Calu3 (cell line): ENCODE results near the gene RNF128. TPM values are rescaled to one million over a fixed set of nuclear protein-coding genes. Genes with fewer than 3 reads are reported as not detected.
A peak's percentile ranks its signal among the peaks of the same experiment; 100 is the strongest.

Experiments
- BruUV-seq: library from RNA; stranded (reverse); fragments of 400-500 nt; replicated peaks from 2 replicates; lab custom pipeline; 2021; lab: Mats Ljungman, UMichigan
- CTCF ChIA-PET: fragments of 300-600 bp; sonication (Branson Sonifier 250); formaldehyde crosslinking; loops from one replicate; lab custom pipeline; 2022; ENCODE audit warnings: antibody characterized with exemption; lab: Charles Lee
- DNase-seq: peaks from one replicate; pipeline ENCODE4 v3.0.0; 2022
- H3K27ac Mint-ChIP-seq: one replicate; pipeline ENCODE4 v1.8.0; 2022; ENCODE audit warnings: mixed read lengths; ENCODE audit not compliant: unreplicated experiment
- H3K27me3 Mint-ChIP-seq: one replicate; pipeline ENCODE4 v1.8.0; 2022; ENCODE audit warnings: mixed read lengths; ENCODE audit not compliant: unreplicated experiment
- H3K36me3 Mint-ChIP-seq: one replicate; pipeline ENCODE4 v1.8.0; 2022; ENCODE audit warnings: mild to moderate bottlenecking, moderate library complexity, mixed read lengths; ENCODE audit not compliant: insufficient read depth, unreplicated experiment
- H3K4me1 Mint-ChIP-seq: one replicate; pipeline ENCODE4 v1.8.0; 2022; ENCODE audit warnings: mild to moderate bottlenecking, low read depth, mixed read lengths; ENCODE audit not compliant: unreplicated experiment
- H3K4me3 Mint-ChIP-seq: one replicate; pipeline ENCODE4 v1.8.0; 2022; ENCODE audit warnings: mild to moderate bottlenecking, low read depth, moderate library complexity, mixed read lengths; ENCODE audit not compliant: unreplicated experiment
- H3K9me3 Mint-ChIP-seq: one replicate; pipeline ENCODE4 v1.8.0; 2022; ENCODE audit warnings: low read depth, mixed read lengths; ENCODE audit not compliant: unreplicated experiment
- CTCF ChIP-seq: fragments of 200-600 bp; IDR thresholded peaks from one replicate; pipeline ENCODE4 v1.8.0; 2022; ENCODE audit warnings: antibody characterized with exemption; ENCODE audit not compliant: unreplicated experiment
- intact Hi-C: fragments of 100-400 bp; cut with micrococcal nuclease; formaldehyde crosslinking; loops from one replicate; pipeline ENCODE4 v1.10.0; 2022; ENCODE audit not compliant: unreplicated experiment
- total RNA-seq: library from RNA; stranded (reverse); gene quantifications from 2 replicates; pipeline ENCODE4 v1.2.3, GENCODE V29; 2022

RNF128 gene
- total RNA-seq, 1 experiment from 2014 or later = 40.1 TPM

- Mint-ChIP-seq H3K9me3 (no peaks in the 10 kb centered on the region), H3K4me1 (peaks cover 22% of the 10 kb centered on the region), H3K27me3 (no peaks in the 10 kb centered on the region), H3K36me3 (no peaks in the 10 kb centered on the region), H3K4me3 (no peak overlapping the region), H3K27ac (no peak overlapping the region)
- TF ChIP-seq CTCF = no peak
- intact Hi-C loops = no loop called here
- CTCF ChIA-PET = no interaction called here
- BruUV-seq = no TSS peak
- DNase-seq = no peak
Measured at GRCh38 chrX:106740193-106740780, 13.8 kb downstream of the RNF128 start.

GRCh38 chrX:106742193-106742592 is 15.7 kb downstream of the RNF128 start:
- no TSS peak for BruUV-seq

GRCh38 chrX:106742805-106743204 is 16.3 kb downstream of the RNF128 start:
- H3K4me1 Mint-ChIP-seq = peaks cover 9% of the 10 kb centered on the region
- no peaks in the 10 kb centered on the region for H3K36me3 Mint-ChIP-seq
- no TSS peak for BruUV-seq
- no peak overlapping the region for H3K4me3 Mint-ChIP-seq
- no peaks in the 10 kb centered on the region for H3K27me3 Mint-ChIP-seq
- H3K9me3 Mint-ChIP-seq = no peaks in the 10 kb centered on the region
- CTCF ChIA-PET = interaction anchor here (1.4 kb wide), 1 partner anchor 38 kb away, joined by 4 read pairs; no protein-coding TSS in a partner anchor
- no peak overlapping the region for H3K27ac Mint-ChIP-seq
- no peak for DNase-seq
- intact Hi-C loops = no loop called here
- no peak for TF ChIP-seq CTCF

More at GRCh38 chrX:106742193-106742592, 15.7 kb downstream of the RNF128 start:
- H3K27me3 Mint-ChIP-seq = no peaks in the 10 kb centered on the region
- no peak for DNase-seq
- no peak for TF ChIP-seq CTCF
- CTCF ChIA-PET = interaction anchor here (1.4 kb wide), 1 partner anchor 39 kb away, joined by 4 read pairs; no protein-coding TSS in a partner anchor
- H3K36me3 Mint-ChIP-seq = no peaks in the 10 kb centered on the region
- H3K4me1 Mint-ChIP-seq = peaks cover 9% of the 10 kb centered on the region
- H3K27ac Mint-ChIP-seq = peak overlapping the region; percentile 31
- intact Hi-C loops = no loop called here
- H3K9me3 Mint-ChIP-seq = no peaks in the 10 kb centered on the region
- peak overlapping the region; percentile 10 for H3K4me3 Mint-ChIP-seq

GRCh38 chrX:106748377-106748776 is 21.9 kb downstream of the RNF128 start:
- CTCF ChIA-PET = no interaction called here
- peaks cover 4% of the 10 kb centered on the region for H3K9me3 Mint-ChIP-seq
- no peaks in the 10 kb centered on the region for H3K4me1 Mint-ChIP-seq
- intact Hi-C loops = no loop called here
- DNase-seq = no peak
- H3K4me3 Mint-ChIP-seq = no peak overlapping the region
- H3K36me3 Mint-ChIP-seq = no peaks in the 10 kb centered on the region
- H3K27ac Mint-ChIP-seq = no peak overlapping the region
- no peaks in the 10 kb centered on the region for H3K27me3 Mint-ChIP-seq
- BruUV-seq = no TSS peak
- no peak for TF ChIP-seq CTCF
